ENCODE data around the gene NBPF9. TPM values are rescaled to one million over a fixed set of nuclear protein-coding genes. Genes with fewer than 3 reads are reported as not detected.
"Not testable (repeated sequence)": the region's sequence is repeated elsewhere in the genome, so short reads cannot be mapped to it uniquely, and the experiment has no call there.

Gene NBPF9
- total RNA-seq, 1 experiment from 2014 or later: 3.9 TPM

GRCh38 chr1:149013513-149013912, 89.8 kb downstream of the NBPF9 start:
- not testable (repeated sequence) for H3K4me3 Mint-ChIP-seq; H3K23me2 ChIP-seq (ENCODE audit: insufficient read length, low read depth, low read length, poor library complexity, severe bottlenecking); H3K27ac Mint-ChIP-seq; H4K8ac ChIP-seq (replicated peaks; ENCODE audit: insufficient read length, low read depth, low read length); H3K79me1 ChIP-seq (ENCODE audit: insufficient read depth, low read depth, low read length, poor library complexity, severe bottlenecking); H3K36me3 Mint-ChIP-seq (ENCODE audit: insufficient read depth in 1 of 3, low read depth in 3 of 3); H3K27ac ChIP-seq (ENCODE audit: insufficient read length, low read depth, low read length); H2AK5ac ChIP-seq (ENCODE audit: insufficient read length, low read length); H4K5ac ChIP-seq (ENCODE audit: insufficient read length, low read depth, low read length); H4K20me1 ChIP-seq (ENCODE audit: control insufficient read depth, insufficient read depth, insufficient read length); H4K91ac ChIP-seq (ENCODE audit: insufficient read length, low read depth, low read length); H3T11ph ChIP-seq (ENCODE audit: low read length); H3K18ac ChIP-seq (ENCODE audit: insufficient read length, low read depth, low read length); H3K27me3 Mint-ChIP-seq (ENCODE audit: low read depth); DNase-seq; H2AFZ ChIP-seq (ENCODE audit: low read length); H3K9ac ChIP-seq (ENCODE audit: extremely low read depth, insufficient read length, low read length); H3K23ac ChIP-seq (ENCODE audit: insufficient read length, low read depth, low read length); H3K9me3 ChIP-seq (ENCODE audit: control insufficient read depth, low read depth, low read length); H3K27me3 ChIP-seq (ENCODE audit: insufficient read depth, low read length); H2BK20ac ChIP-seq (ENCODE audit: low read depth, low read length, poor library complexity, severe bottlenecking); H3K4me2 ChIP-seq (ENCODE audit: insufficient read depth, insufficient read length, low read length); H2BK120ac ChIP-seq (ENCODE audit: low read depth, low read length, poor library complexity, severe bottlenecking); H3K79me2 ChIP-seq (ENCODE audit: insufficient read depth, low read length); H2BK5ac ChIP-seq (ENCODE audit: insufficient read length, low read length); H3K56ac ChIP-seq (ENCODE audit: insufficient read length, low read depth, low read length); H3K4me1 Mint-ChIP-seq; H3K4me1 ChIP-seq (ENCODE audit: insufficient read depth, low read length); H2BK15ac ChIP-seq (ENCODE audit: low read depth, low read length); H3K9me3 Mint-ChIP-seq; H2BK12ac ChIP-seq (ENCODE audit: insufficient read length, low read depth, low read length); H3K4ac ChIP-seq (ENCODE audit: low read depth, low read length); H3K14ac ChIP-seq (ENCODE audit: insufficient read depth, low read length)
- WGBS (ENCODE audit: extremely low coverage, insufficient read length, low lambda C conversion rate): no CpG with 5 or more reads among the region's 4 CpGs

GRCh38 chr1:149012599-149012998, 90.8 kb downstream of the NBPF9 start:
- H3K23me2 ChIP-seq (ENCODE audit: insufficient read length, low read depth, low read length, poor library complexity, severe bottlenecking); H2BK15ac ChIP-seq (ENCODE audit: low read depth, low read length); H2AK5ac ChIP-seq (ENCODE audit: insufficient read length, low read length); DNase-seq; H3K9me3 Mint-ChIP-seq; H4K20me1 ChIP-seq (ENCODE audit: control insufficient read depth, insufficient read depth, insufficient read length); H3K18ac ChIP-seq (ENCODE audit: insufficient read length, low read depth, low read length); H3K79me2 ChIP-seq (ENCODE audit: insufficient read depth, low read length); H3K27me3 ChIP-seq (ENCODE audit: insufficient read depth, low read length); H3T11ph ChIP-seq (ENCODE audit: low read length); H2BK12ac ChIP-seq (ENCODE audit: insufficient read length, low read depth, low read length); H3K4me1 Mint-ChIP-seq; H3K4me3 Mint-ChIP-seq; H3K27ac ChIP-seq (ENCODE audit: insufficient read length, low read depth, low read length); H4K5ac ChIP-seq (ENCODE audit: insufficient read length, low read depth, low read length); H3K4ac ChIP-seq (ENCODE audit: low read depth, low read length); H4K91ac ChIP-seq (ENCODE audit: insufficient read length, low read depth, low read length); H2BK120ac ChIP-seq (ENCODE audit: low read depth, low read length, poor library complexity, severe bottlenecking); H3K56ac ChIP-seq (ENCODE audit: insufficient read length, low read depth, low read length); H4K8ac ChIP-seq (replicated peaks; ENCODE audit: insufficient read length, low read depth, low read length); H3K27me3 Mint-ChIP-seq (ENCODE audit: low read depth); H3K9ac ChIP-seq (ENCODE audit: extremely low read depth, insufficient read length, low read length); H3K23ac ChIP-seq (ENCODE audit: insufficient read length, low read depth, low read length); H3K4me1 ChIP-seq (ENCODE audit: insufficient read depth, low read length); H2AFZ ChIP-seq (ENCODE audit: low read length); H3K79me1 ChIP-seq (ENCODE audit: insufficient read depth, low read depth, low read length, poor library complexity, severe bottlenecking); H3K36me3 Mint-ChIP-seq (ENCODE audit: insufficient read depth in 1 of 3, low read depth in 3 of 3); H3K4me2 ChIP-seq (ENCODE audit: insufficient read depth, insufficient read length, low read length); H3K27ac Mint-ChIP-seq; H3K9me3 ChIP-seq (ENCODE audit: control insufficient read depth, low read depth, low read length); H2BK20ac ChIP-seq (ENCODE audit: low read depth, low read length, poor library complexity, severe bottlenecking); H3K14ac ChIP-seq (ENCODE audit: insufficient read depth, low read length); H2BK5ac ChIP-seq (ENCODE audit: insufficient read length, low read length): not testable (repeated sequence)
- WGBS (ENCODE audit: extremely low coverage, insufficient read length, low lambda C conversion rate): no CpG with 5 or more reads among the region's 5 CpGs
